A204.1 (cell line): ENCODE measurements around the gene C1orf21.

Source experiments
- FAIRE-seq: peaks from 2 replicates; lab custom pipeline; 2012; peaks lifted over from hg19 to GRCh38; lab: Jason Lieb, UNC

The C1orf21 gene

GRCh38 chr1:184520336-184520735 lies 133.5 kb downstream of the C1orf21 start:
- no peak for FAIRE-seq

GRCh38 chr1:184524248-184524647 lies 137.4 kb downstream of the C1orf21 start:
- FAIRE-seq, result no peak

- FAIRE-seq, result no peak
Measured at GRCh38 chr1:184527402-184527801, 140.6 kb downstream of the C1orf21 start.

- FAIRE-seq, result no peak
Measured at GRCh38 chr1:184530226-184530625, 143.4 kb downstream of the C1orf21 start.

GRCh38 chr1:184531296-184531695 lies 144.5 kb downstream of the C1orf21 start:
- no peak for FAIRE-seq

GRCh38 chr1:184532199-184532598 lies 145.4 kb downstream of the C1orf21 start:
- no peak for FAIRE-seq

- FAIRE-seq, result no peak
Measured at GRCh38 chr1:184533049-184533448, 146.2 kb downstream of the C1orf21 start.

GRCh38 chr1:184533915-184534314 lies 147.1 kb downstream of the C1orf21 start:
- no peak for FAIRE-seq

- no peak for FAIRE-seq
Measured at GRCh38 chr1:184534690-184535089, 147.9 kb downstream of the C1orf21 start.

GRCh38 chr1:184535191-184535970 lies 148.6 kb downstream of the C1orf21 start:
- no peak for FAIRE-seq

GRCh38 chr1:184536246-184536985 lies 149.6 kb downstream of the C1orf21 start:
- FAIRE-seq, result no peak

GRCh38 chr1:184539580-184539979 lies 152.8 kb downstream of the C1orf21 start:
- FAIRE-seq, result no peak

- FAIRE-seq, result no peak
Measured at GRCh38 chr1:184541537-184542152, 154.8 kb downstream of the C1orf21 start.

- no peak for FAIRE-seq
Measured at GRCh38 chr1:184542291-184542690, 155.5 kb downstream of the C1orf21 start.

GRCh38 chr1:184545601-184546000 lies 158.8 kb downstream of the C1orf21 start:
- FAIRE-seq, result no peak

- no peak for FAIRE-seq
Measured at GRCh38 chr1:184552446-184552845, 165.6 kb downstream of the C1orf21 start.

- no peak for FAIRE-seq
Measured at GRCh38 chr1:184553845-184554244, 167.0 kb downstream of the C1orf21 start.

- no peak for FAIRE-seq
Measured at GRCh38 chr1:184555665-184556641, 169.1 kb downstream of the C1orf21 start.

- FAIRE-seq, result no peak
Measured at GRCh38 chr1:184556665-184557064, 169.8 kb downstream of the C1orf21 start.

- no peak for FAIRE-seq
Measured at GRCh38 chr1:184557423-184558347, 170.9 kb downstream of the C1orf21 start.

GRCh38 chr1:184558691-184559090 lies 171.9 kb downstream of the C1orf21 start:
- no peak for FAIRE-seq
